HL-60 (cell line): ENCODE measurements around the gene NEDD4L.

Experiments used
- DNase-seq, 2 experiments: peaks; one replicate each; pipeline ENCODE4 v3.0.0-alpha.2; 2010 to 2020; ENCODE audit warnings: low read depth in 1 of 2, low spot score in 1 of 2
- H3K27ac ChIP-seq: fragments of 250-450 bp; sonication (Bioruptor Pico); replicated peaks from 2 replicates; pipeline ENCODE4 v1.5.1; 2020; ENCODE audit warnings: mild to moderate bottlenecking, moderate library complexity
- H3K27me3 ChIP-seq: fragments of 250-450 bp; sonication (Bioruptor Pico); 2 replicates; pipeline ENCODE4 v1.5.1; 2021; ENCODE audit warnings: mild to moderate bottlenecking, moderate library complexity; ENCODE audit not compliant: insufficient read depth, poor library complexity, severe bottlenecking
- H3K4me3 ChIP-seq: replicated peaks from 2 replicates; pipeline ENCODE4 v1.5.1; 2011; ENCODE audit warnings: mild to moderate bottlenecking, control low read depth, low read length; ENCODE audit not compliant: insufficient read depth
- CTCF ChIP-seq: IDR thresholded peaks from one replicate; pipeline ENCODE4 v1.5.1; 2011; ENCODE audit warnings: low read length, control low read depth, inconsistent platforms; ENCODE audit not compliant: insufficient read depth
- GABPA ChIP-seq: IDR thresholded peaks from 2 replicates; pipeline ENCODE4 v1.6.1; 2012; ENCODE audit warnings: low read depth
- POLR2AphosphoS5 ChIP-seq: IDR thresholded peaks from 2 replicates; pipeline ENCODE4 v1.6.1; 2012; ENCODE audit warnings: low read depth
- REST ChIP-seq: IDR thresholded peaks from 2 replicates; pipeline ENCODE4 v1.6.1; 2012; ENCODE audit warnings: low read depth; ENCODE audit not compliant: insufficient replicate concordance
- SPI1 ChIP-seq: IDR thresholded peaks from 2 replicates; pipeline ENCODE4 v1.6.1; 2012; ENCODE audit warnings: low read depth, mild to moderate bottlenecking, borderline replicate concordance

NEDD4L gene

GRCh38 chr18:58413667-58414628, 369.9 kb downstream of the NEDD4L start:
- no peak for DNase-seq
- TF ChIP-seq POLR2AphosphoS5, result no peak
- no peak for TF ChIP-seq CTCF
- TF ChIP-seq GABPA, result no peak
- TF ChIP-seq SPI1, result no peak
- Histone ChIP-seq H3K4me3 (no peak overlapping the region), H3K27ac (no peak overlapping the region), H3K27me3 (peaks cover 3% of the 10 kb centered on the region)

GRCh38 chr18:58416014-58416703, 372.1 kb downstream of the NEDD4L start:
- TF ChIP-seq REST, result no peak
- TF ChIP-seq POLR2AphosphoS5, result no peak
- no peak for TF ChIP-seq SPI1
- no peak for TF ChIP-seq CTCF
- no peak for TF ChIP-seq GABPA
- Histone ChIP-seq H3K27ac (no peak overlapping the region), H3K27me3 (no peaks in the 10 kb centered on the region), H3K4me3 (no peak overlapping the region)
- DNase-seq, result no peak

GRCh38 chr18:58416704-58417683, 373.0 kb downstream of the NEDD4L start:
- TF ChIP-seq SPI1 (no peak), GABPA (no peak), REST (no peak), CTCF (no peak), POLR2AphosphoS5 (no peak)
- H3K27ac ChIP-seq, result no peak overlapping the region
- no peak overlapping the region for H3K4me3 ChIP-seq
- H3K27me3 ChIP-seq, result no peaks in the 10 kb centered on the region
- no peak for DNase-seq
